ENCODE data around the gene SLC13A2. TPM values are rescaled to one million over a fixed set of nuclear protein-coding genes. Genes with fewer than 3 reads are reported as not detected.

SLC13A2 gene
- total and polyA plus RNA-seq, 2 experiments from 2014 or later: not detected

- TF ChIP-seq ZNF462 (CRISPR knock-in tag; IDR thresholded peaks at IDR 0.05): no peak
- TF ChIP-seq CTCF (conservative IDR thresholded peaks at IDR 0.05; ENCODE audit: low read depth in 2 of 2): no peak
- no peak for TF ChIP-seq CREB1 (CRISPR knock-in tag; IDR thresholded peaks at IDR 0.05; ENCODE audit: low read depth)
- no peak for TF ChIP-seq JUNB (IDR thresholded peaks at IDR 0.05; ENCODE audit: unreplicated experiment)
- TF ChIP-seq EZH2phosphoT487 (IDR thresholded peaks at IDR 0.05; ENCODE audit: unreplicated experiment): no peak
These were observed 73.7 kb downstream of the SLC13A2 start (continued) for GRCh38 chr17:28547096-28547622.

Other genes starting within 250 kb of the SLC13A2 start
- gene TMEM97, start 154.4 kb upstream of the SLC13A2 start, total RNA-seq (2014; rRNA removed; shearing (Covaris generic)): 101 and 106 TPM in 2 replicates
- gene TMEM97, start 154.4 kb upstream of the SLC13A2 start, polyA plus RNA-seq (2016; fragmentation: Nextera tagmentation; extraction: Ambion mirVana): 216 and 225 TPM in 2 replicates
- 6.8 and 13.2 TPM in 2 replicates for gene IFT20, start 138.2 kb upstream of the SLC13A2 start, total RNA-seq (2014; rRNA removed; shearing (Covaris generic))
- gene IFT20, start 138.2 kb upstream of the SLC13A2 start, polyA plus RNA-seq (2016; fragmentation: Nextera tagmentation; extraction: Ambion mirVana): 31.4 and 32.3 TPM in 2 replicates
- gene TNFAIP1, start 137.9 kb upstream of the SLC13A2 start, total RNA-seq (2014; rRNA removed; shearing (Covaris generic)): 8.9 and 13.1 TPM in 2 replicates
- 6.3 and 6.4 TPM in 2 replicates for gene TNFAIP1, start 137.9 kb upstream of the SLC13A2 start, polyA plus RNA-seq (2016; fragmentation: Nextera tagmentation; extraction: Ambion mirVana)
- 70.6 and 77.1 TPM in 2 replicates for gene POLDIP2, start 116.1 kb upstream of the SLC13A2 start, total RNA-seq (2014; rRNA removed; shearing (Covaris generic))
- 40.7 and 45.7 TPM in 2 replicates for gene POLDIP2, start 116.1 kb upstream of the SLC13A2 start, polyA plus RNA-seq (2016; fragmentation: Nextera tagmentation; extraction: Ambion mirVana)
- not detected in 2 replicates for gene SEBOX, start 108.4 kb upstream of the SLC13A2 start, total RNA-seq (2014; rRNA removed; shearing (Covaris generic))
- gene SEBOX, start 108.4 kb upstream of the SLC13A2 start, polyA plus RNA-seq (2016; fragmentation: Nextera tagmentation; extraction: Ambion mirVana): not detected in 2 replicates
- gene VTN, start 103.3 kb upstream of the SLC13A2 start, total RNA-seq (2014; rRNA removed; shearing (Covaris generic)): 0.35 TPM in 1 of 2 replicates, not detected in the other
- gene VTN, start 103.3 kb upstream of the SLC13A2 start, polyA plus RNA-seq (2016; fragmentation: Nextera tagmentation; extraction: Ambion mirVana): 0.16 and 0.17 TPM in 2 replicates
- 10.4 and 15.3 TPM in 2 replicates for gene SARM1, start 102.0 kb upstream of the SLC13A2 start, total RNA-seq (2014; rRNA removed; shearing (Covaris generic))
- 0.89 and 1.4 TPM in 2 replicates for gene SARM1, start 102.0 kb upstream of the SLC13A2 start, polyA plus RNA-seq (2016; fragmentation: Nextera tagmentation; extraction: Ambion mirVana)
- gene SLC46A1, start 67.4 kb upstream of the SLC13A2 start, total RNA-seq (2014; rRNA removed; shearing (Covaris generic)): 12.5 and 12.7 TPM in 2 replicates
- gene SLC46A1, start 67.4 kb upstream of the SLC13A2 start, polyA plus RNA-seq (2016; fragmentation: Nextera tagmentation; extraction: Ambion mirVana): 3.3 TPM in 2 replicates
- not detected in 2 replicates for gene FOXN1, start 32.7 kb downstream of the SLC13A2 start, total RNA-seq (2014; rRNA removed; shearing (Covaris generic))
- gene FOXN1, start 32.7 kb downstream of the SLC13A2 start, polyA plus RNA-seq (2016; fragmentation: Nextera tagmentation; extraction: Ambion mirVana): not detected in 2 replicates
- 78.4 and 93.5 TPM in 2 replicates for gene UNC119, start 79.0 kb downstream of the SLC13A2 start, total RNA-seq (2014; rRNA removed; shearing (Covaris generic))
- 36.9 and 39.0 TPM in 2 replicates for gene UNC119, start 79.0 kb downstream of the SLC13A2 start, polyA plus RNA-seq (2016; fragmentation: Nextera tagmentation; extraction: Ambion mirVana)
- gene PIGS, start 97.9 kb downstream of the SLC13A2 start, total RNA-seq (2014; rRNA removed; shearing (Covaris generic)): 52.1 and 53.2 TPM in 2 replicates
- 15.5 and 16.4 TPM in 2 replicates for gene PIGS, start 97.9 kb downstream of the SLC13A2 start, polyA plus RNA-seq (2016; fragmentation: Nextera tagmentation; extraction: Ambion mirVana)
- gene ALDOC, start 103.3 kb downstream of the SLC13A2 start, total RNA-seq (2014; rRNA removed; shearing (Covaris generic)): 157 and 183 TPM in 2 replicates
- gene ALDOC, start 103.3 kb downstream of the SLC13A2 start, polyA plus RNA-seq (2016; fragmentation: Nextera tagmentation; extraction: Ambion mirVana): 33.3 and 33.5 TPM in 2 replicates
- gene SPAG5, start 125.4 kb downstream of the SLC13A2 start, total RNA-seq (2014; rRNA removed; shearing (Covaris generic)): 87.3 and 99.6 TPM in 2 replicates
- gene SPAG5, start 125.4 kb downstream of the SLC13A2 start, polyA plus RNA-seq (2016; fragmentation: Nextera tagmentation; extraction: Ambion mirVana): 99.3 and 104 TPM in 2 replicates
- 38.8 and 41.4 TPM in 2 replicates for gene RSKR, start 140.5 kb downstream of the SLC13A2 start, total RNA-seq (2014; rRNA removed; shearing (Covaris generic))
- 4.7 and 7.5 TPM in 2 replicates for gene RSKR, start 140.5 kb downstream of the SLC13A2 start, polyA plus RNA-seq (2016; fragmentation: Nextera tagmentation; extraction: Ambion mirVana)
- gene BLTP2, start 171.5 kb downstream of the SLC13A2 start, total RNA-seq (2014; rRNA removed; shearing (Covaris generic)): 166 and 176 TPM in 2 replicates
- 58.6 and 71.0 TPM in 2 replicates for gene BLTP2, start 171.5 kb downstream of the SLC13A2 start, polyA plus RNA-seq (2016; fragmentation: Nextera tagmentation; extraction: Ambion mirVana)
- 32.5 and 40.6 TPM in 2 replicates for gene SDF2, start 188.3 kb downstream of the SLC13A2 start, total RNA-seq (2014; rRNA removed; shearing (Covaris generic))
- 40.9 and 54.6 TPM in 2 replicates for gene SDF2, start 188.3 kb downstream of the SLC13A2 start, polyA plus RNA-seq (2016; fragmentation: Nextera tagmentation; extraction: Ambion mirVana)
- 47.1 and 70.7 TPM in 2 replicates for gene SUPT6H, start 188.6 kb downstream of the SLC13A2 start, total RNA-seq (2014; rRNA removed; shearing (Covaris generic))
- gene SUPT6H, start 188.6 kb downstream of the SLC13A2 start, polyA plus RNA-seq (2016; fragmentation: Nextera tagmentation; extraction: Ambion mirVana): 17.8 and 22.2 TPM in 2 replicates
- 10.0 and 11.3 TPM in 2 replicates for gene PROCA1, start 238.2 kb downstream of the SLC13A2 start, total RNA-seq (2014; rRNA removed; shearing (Covaris generic))
- gene PROCA1, start 238.2 kb downstream of the SLC13A2 start, polyA plus RNA-seq (2016; fragmentation: Nextera tagmentation; extraction: Ambion mirVana): 14.4 and 14.9 TPM in 2 replicates
- gene RAB34, start 244.2 kb downstream of the SLC13A2 start, total RNA-seq (2014; rRNA removed; shearing (Covaris generic)): 381 and 394 TPM in 2 replicates
- gene RAB34, start 244.2 kb downstream of the SLC13A2 start, polyA plus RNA-seq (2016; fragmentation: Nextera tagmentation; extraction: Ambion mirVana): 174 and 184 TPM in 2 replicates
- 592 and 656 TPM in 2 replicates for gene RPL23A, start 246.3 kb downstream of the SLC13A2 start, total RNA-seq (2014; rRNA removed; shearing (Covaris generic))
- 1,994 and 2,198 TPM in 2 replicates for gene RPL23A, start 246.3 kb downstream of the SLC13A2 start, polyA plus RNA-seq (2016; fragmentation: Nextera tagmentation; extraction: Ambion mirVana)

Measured in GM23338 (cell line).